Astrocyte (in vitro differentiated cells and primary cell): ENCODE data around the gene LIN9. TPM values are rescaled to one million over a fixed set of nuclear protein-coding genes. Genes with fewer than 3 reads are reported as not detected.

Experiments used
- DNase-seq: peaks from one replicate; pipeline ENCODE4 v3.0.0-alpha.2; 2010; ENCODE audit warnings: low read depth
- FAIRE-seq: peaks from 2 replicates; lab custom pipeline; 2011; peaks lifted over from hg19 to GRCh38; lab: Jason Lieb, UNC
- H2AFZ ChIP-seq: 2 replicates; pipeline ENCODE4 v1.6.0; 2012; ENCODE audit warnings: low read depth, low read length, inconsistent platforms
- H3K27ac ChIP-seq: 2 replicates; pipeline ENCODE4 v1.5.1; 2011; ENCODE audit warnings: low read depth, low read length, inconsistent platforms
- H3K27me3 ChIP-seq: 2 replicates; pipeline ENCODE4 v1.6.0; 2011; ENCODE audit warnings: low read length, inconsistent platforms; ENCODE audit not compliant: insufficient read depth
- H3K36me3 ChIP-seq: 2 replicates; pipeline ENCODE4 v1.5.1; 2011; ENCODE audit warnings: low read length, inconsistent platforms; ENCODE audit not compliant: insufficient read depth
- H3K4me1 ChIP-seq: 2 replicates; pipeline ENCODE4 v1.5.1; 2011; ENCODE audit warnings: low read length, inconsistent platforms; ENCODE audit not compliant: insufficient read depth
- H3K4me2 ChIP-seq: 2 replicates; pipeline ENCODE4 v1.6.0; 2012; ENCODE audit warnings: low read length, inconsistent platforms
- H3K4me3 ChIP-seq: 2 replicates; pipeline ENCODE4 v1.5.1; 2011; ENCODE audit warnings: low read depth, mild to moderate bottlenecking, low read length, inconsistent platforms; ENCODE audit not compliant: insufficient read depth
- H3K79me2 ChIP-seq: 2 replicates; pipeline ENCODE4 v1.6.0; 2012; ENCODE audit warnings: mild to moderate bottlenecking, low read length, inconsistent platforms; ENCODE audit not compliant: insufficient read depth
- H3K9ac ChIP-seq: 2 replicates; pipeline ENCODE4 v1.6.0; 2012; ENCODE audit warnings: mild to moderate bottlenecking, low read length, inconsistent platforms
- H3K9me3 ChIP-seq: 2 replicates; pipeline ENCODE4 v1.5.1; 2012; ENCODE audit warnings: low read depth, mild to moderate bottlenecking, low read length, inconsistent platforms; ENCODE audit not compliant: insufficient read depth
- H4K20me1 ChIP-seq: 2 replicates; pipeline ENCODE4 v1.6.0; 2012; ENCODE audit warnings: low read length, inconsistent platforms; ENCODE audit not compliant: insufficient read depth
- H3K27ac Mint-ChIP-seq: one replicate; pipeline ENCODE4 v1.8.0; 2021; ENCODE audit warnings: mild to moderate bottlenecking, mixed read lengths; ENCODE audit not compliant: unreplicated experiment
- H3K27me3 Mint-ChIP-seq: one replicate; pipeline ENCODE4 v1.8.0; 2021; ENCODE audit warnings: low read depth, mixed read lengths; ENCODE audit not compliant: unreplicated experiment
- H3K36me3 Mint-ChIP-seq: one replicate; pipeline ENCODE4 v1.8.0; 2021; ENCODE audit warnings: low read depth, mixed read lengths; ENCODE audit not compliant: unreplicated experiment
- H3K4me1 Mint-ChIP-seq: one replicate; pipeline ENCODE4 v1.8.0; 2021; ENCODE audit warnings: low read depth, mixed read lengths; ENCODE audit not compliant: unreplicated experiment
- H3K4me3 Mint-ChIP-seq: one replicate; pipeline ENCODE4 v1.8.0; 2021; ENCODE audit warnings: mild to moderate bottlenecking, moderate library complexity, mixed read lengths; ENCODE audit not compliant: unreplicated experiment
- H3K9me3 Mint-ChIP-seq: one replicate; pipeline ENCODE4 v1.8.0; 2021; ENCODE audit warnings: mild to moderate bottlenecking, mixed read lengths; ENCODE audit not compliant: unreplicated experiment
- EZH2 ChIP-seq: IDR thresholded peaks from 2 replicates; pipeline ENCODE4 v1.6.1; 2012; ENCODE audit warnings: mild to moderate bottlenecking, low read length, inconsistent platforms; ENCODE audit not compliant: insufficient read depth
- total RNA-seq: library from RNA; stranded (reverse); gene quantifications from 2 replicates; pipeline ENCODE4 v1.2.1, GENCODE V29; 2021
- TF ChIP-seq, protein P1 (sequence below): IDR thresholded peaks from 2 replicates; pipeline ENCODE4 v1.5.1; 2011; ENCODE audit warnings: low read depth, mild to moderate bottlenecking, inconsistent platforms, low read length, moderate library complexity; ENCODE audit not compliant: insufficient read depth

LIN9 gene
- total RNA-seq, 1 donor from 2014 or later, result 4.0 TPM

DNA sequence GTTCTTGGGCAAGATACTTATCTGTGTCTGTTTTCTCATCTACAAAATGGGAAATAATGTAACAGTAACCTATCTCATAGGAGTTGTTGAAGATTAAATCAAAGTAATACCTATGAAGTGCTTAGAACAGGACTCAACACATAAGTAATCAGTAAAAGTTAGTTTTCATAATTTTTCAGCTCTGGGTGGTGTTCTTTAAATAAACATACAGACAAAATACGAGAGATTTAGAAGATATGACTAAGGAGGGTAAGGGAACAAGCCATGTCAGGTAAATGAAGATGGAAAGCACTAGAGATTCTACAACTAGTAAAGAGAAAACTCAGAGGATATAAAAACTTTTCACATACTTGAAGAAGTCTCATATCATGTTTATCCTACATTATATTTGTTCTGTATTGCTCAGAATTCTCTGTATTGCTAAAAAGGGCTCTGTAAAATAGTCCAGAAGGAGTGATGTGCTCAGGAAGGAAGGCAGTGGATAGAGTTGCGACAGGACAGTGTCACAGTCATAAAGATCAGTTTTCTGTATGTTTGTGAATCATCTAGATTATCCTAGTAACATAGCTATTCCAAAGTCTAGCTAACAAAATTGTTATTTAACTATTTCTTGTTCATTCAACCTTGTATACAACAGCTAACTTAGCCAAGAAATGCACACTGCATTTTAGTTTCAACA lies 16.0 kb downstream of the LIN9 start:
- Histone ChIP-seq H3K9me3 (no peaks in the 10 kb centered on the region), H3K4me1 (no peaks in the 10 kb centered on the region), H4K20me1 (no peaks in the 10 kb centered on the region), H3K27ac (no peak overlapping the region), H3K36me3 (peaks cover 7% of the 10 kb centered on the region), H3K4me2 (no peak overlapping the region), H3K79me2 (no peaks in the 10 kb centered on the region), H2AFZ (no peak overlapping the region), H3K9ac (no peak overlapping the region), H3K27me3 (no peaks in the 10 kb centered on the region), H3K4me3 (no peak overlapping the region)
- H3K4me1 Mint-ChIP-seq, result no peaks in the 10 kb centered on the region
- FAIRE-seq (no peak), DNase-seq (no peak)
- no peaks in the 10 kb centered on the region for H3K9me3 Mint-ChIP-seq
- H3K27me3 Mint-ChIP-seq, result no peaks in the 10 kb centered on the region
- TF ChIP-seq, protein P1, sequence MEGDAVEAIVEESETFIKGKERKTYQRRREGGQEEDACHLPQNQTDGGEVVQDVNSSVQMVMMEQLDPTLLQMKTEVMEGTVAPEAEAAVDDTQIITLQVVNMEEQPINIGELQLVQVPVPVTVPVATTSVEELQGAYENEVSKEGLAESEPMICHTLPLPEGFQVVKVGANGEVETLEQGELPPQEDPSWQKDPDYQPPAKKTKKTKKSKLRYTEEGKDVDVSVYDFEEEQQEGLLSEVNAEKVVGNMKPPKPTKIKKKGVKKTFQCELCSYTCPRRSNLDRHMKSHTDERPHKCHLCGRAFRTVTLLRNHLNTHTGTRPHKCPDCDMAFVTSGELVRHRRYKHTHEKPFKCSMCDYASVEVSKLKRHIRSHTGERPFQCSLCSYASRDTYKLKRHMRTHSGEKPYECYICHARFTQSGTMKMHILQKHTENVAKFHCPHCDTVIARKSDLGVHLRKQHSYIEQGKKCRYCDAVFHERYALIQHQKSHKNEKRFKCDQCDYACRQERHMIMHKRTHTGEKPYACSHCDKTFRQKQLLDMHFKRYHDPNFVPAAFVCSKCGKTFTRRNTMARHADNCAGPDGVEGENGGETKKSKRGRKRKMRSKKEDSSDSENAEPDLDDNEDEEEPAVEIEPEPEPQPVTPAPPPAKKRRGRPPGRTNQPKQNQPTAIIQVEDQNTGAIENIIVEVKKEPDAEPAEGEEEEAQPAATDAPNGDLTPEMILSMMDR, result no peak
- TF ChIP-seq EZH2, result no peak
- H3K4me3 Mint-ChIP-seq, result no peak overlapping the region
- H3K36me3 Mint-ChIP-seq, result no peaks in the 10 kb centered on the region
- no peak overlapping the region for H3K27ac Mint-ChIP-seq

- H3K27me3 Mint-ChIP-seq, result no peaks in the 10 kb centered on the region
- H3K36me3 Mint-ChIP-seq, result no peaks in the 10 kb centered on the region
- H3K4me3 Mint-ChIP-seq, result no peak overlapping the region
- Histone ChIP-seq H3K36me3 (peaks cover 2% of the 10 kb centered on the region), H3K9ac (no peak overlapping the region), H3K4me2 (no peak overlapping the region), H3K79me2 (no peaks in the 10 kb centered on the region), H3K27ac (no peak overlapping the region), H3K4me1 (no peaks in the 10 kb centered on the region), H4K20me1 (no peaks in the 10 kb centered on the region), H2AFZ (no peak overlapping the region), H3K4me3 (no peak overlapping the region), H3K9me3 (no peaks in the 10 kb centered on the region), H3K27me3 (no peaks in the 10 kb centered on the region)
- no peaks in the 10 kb centered on the region for H3K9me3 Mint-ChIP-seq
- no peaks in the 10 kb centered on the region for H3K4me1 Mint-ChIP-seq
- no peak overlapping the region for H3K27ac Mint-ChIP-seq
- TF ChIP-seq EZH2, result no peak
- TF ChIP-seq, protein P1, result no peak
- no peak for FAIRE-seq
- no peak for DNase-seq
Measured at GRCh38 chr1:226287587-226287986, 21.4 kb downstream of the LIN9 start.

- Histone ChIP-seq H3K4me2 (no peak overlapping the region), H3K4me3 (no peak overlapping the region), H2AFZ (no peak overlapping the region), H4K20me1 (no peaks in the 10 kb centered on the region), H3K79me2 (no peaks in the 10 kb centered on the region), H3K27me3 (no peaks in the 10 kb centered on the region), H3K4me1 (no peaks in the 10 kb centered on the region), H3K36me3 (peaks cover 2% of the 10 kb centered on the region), H3K9ac (no peak overlapping the region), H3K27ac (no peak overlapping the region), H3K9me3 (no peaks in the 10 kb centered on the region)
- Mint-ChIP-seq H3K9me3 (no peaks in the 10 kb centered on the region), H3K4me1 (no peaks in the 10 kb centered on the region), H3K27ac (no peak overlapping the region), H3K36me3 (no peaks in the 10 kb centered on the region), H3K27me3 (no peaks in the 10 kb centered on the region), H3K4me3 (no peak overlapping the region)
- DNase-seq (no peak), FAIRE-seq (no peak)
- TF ChIP-seq EZH2, result no peak
- TF ChIP-seq, protein P1, result no peak
Measured at GRCh38 chr1:226281058-226281457, 27.9 kb downstream of the LIN9 start.
